ENCODE data around the gene GNB1L. TPM values are rescaled to one million over a fixed set of nuclear protein-coding genes. Genes with fewer than 3 reads are reported as not detected.

The GNB1L gene
- total RNA-seq, 4 donors from 2014 or later: 4.6 to 8.7 (median 6.8) TPM

- H3K4me3 ChIP-seq: peak overlapping the region in 1 of 4 donors; percentile 12
- no CpG with 5 or more reads among the region's 59 CpGs for WGBS
- peaks cover 6 to 46% (median 43%) of the 10 kb centered on the region in 4 donors for H3K4me1 ChIP-seq
- no peak overlapping the region for H3K27ac ChIP-seq (replicated peaks in 1 of 4)
- H3K36me3 ChIP-seq: no peaks in the 10 kb centered on the region
- TF ChIP-seq POLR2AphosphoS5 (IDR thresholded peaks at IDR 0.05) (no peak), EP300 (IDR thresholded peaks at IDR 0.05) (no peak), CTCF (IDR thresholded peaks at IDR 0.05) (no peak), POLR2A (IDR thresholded peaks at IDR 0.05; ENCODE audit: low read depth) (no peak)
- H3K9me3 ChIP-seq: no peaks in the 10 kb centered on the region
- peaks cover 6 to 100% (median 51%) of the 10 kb centered on the region in 4 donors for H3K27me3 ChIP-seq
- no peak for DNase-seq (ENCODE audit: extremely low spot score)
- intact Hi-C loops (cut with DNase I): no loop called here
These were observed 99.4 kb downstream of the GNB1L start for GRCh38 chr22:19755145-19755710.

DNA sequence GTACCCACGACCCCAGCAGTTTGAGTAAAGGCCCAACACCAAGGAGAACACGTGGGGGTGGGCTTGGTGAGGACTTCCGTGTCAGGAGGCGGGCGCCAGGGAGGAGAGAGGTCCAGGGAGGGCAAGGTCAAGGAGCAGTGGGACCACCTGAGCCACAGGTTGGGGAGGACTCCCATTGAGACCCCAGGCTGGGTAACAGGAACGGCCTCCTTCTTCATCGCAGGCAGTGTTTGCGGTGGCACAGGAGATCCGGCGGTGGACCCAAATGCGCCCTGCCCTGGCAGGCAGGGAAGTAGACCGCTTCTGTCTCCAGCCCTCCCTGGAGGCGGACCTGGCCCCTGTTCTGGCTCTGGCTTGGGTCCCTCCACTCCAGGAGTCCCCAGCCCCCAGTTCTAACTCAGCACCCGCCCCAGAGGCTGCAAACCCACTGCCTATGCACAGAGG, 100.0 kb downstream of the GNB1L start:
- 24% methylated on average over 3 of the region's 14 CpGs for WGBS
- Histone ChIP-seq H3K9me3 (no peaks in the 10 kb centered on the region), H3K27ac (replicated peaks in 1 of 4) (no peak overlapping the region), H3K4me3 (peak overlapping the region in 1 of 4 donors; percentile 12), H3K36me3 (no peaks in the 10 kb centered on the region), H3K4me1 (peaks cover 6 to 41% (median 38%) of the 10 kb centered on the region in 4 donors), H3K27me3 (peaks cover 6 to 100% (median 49%) of the 10 kb centered on the region in 4 donors)
- intact Hi-C loops (cut with DNase I): no loop called here
- no peak for DNase-seq (ENCODE audit: extremely low spot score)
- TF ChIP-seq CTCF (IDR thresholded peaks at IDR 0.05): no peak
- no peak for TF ChIP-seq POLR2A (IDR thresholded peaks at IDR 0.05; ENCODE audit: low read depth)
- no peak for TF ChIP-seq EP300 (IDR thresholded peaks at IDR 0.05)
- no peak for TF ChIP-seq POLR2AphosphoS5 (IDR thresholded peaks at IDR 0.05)

DNA sequence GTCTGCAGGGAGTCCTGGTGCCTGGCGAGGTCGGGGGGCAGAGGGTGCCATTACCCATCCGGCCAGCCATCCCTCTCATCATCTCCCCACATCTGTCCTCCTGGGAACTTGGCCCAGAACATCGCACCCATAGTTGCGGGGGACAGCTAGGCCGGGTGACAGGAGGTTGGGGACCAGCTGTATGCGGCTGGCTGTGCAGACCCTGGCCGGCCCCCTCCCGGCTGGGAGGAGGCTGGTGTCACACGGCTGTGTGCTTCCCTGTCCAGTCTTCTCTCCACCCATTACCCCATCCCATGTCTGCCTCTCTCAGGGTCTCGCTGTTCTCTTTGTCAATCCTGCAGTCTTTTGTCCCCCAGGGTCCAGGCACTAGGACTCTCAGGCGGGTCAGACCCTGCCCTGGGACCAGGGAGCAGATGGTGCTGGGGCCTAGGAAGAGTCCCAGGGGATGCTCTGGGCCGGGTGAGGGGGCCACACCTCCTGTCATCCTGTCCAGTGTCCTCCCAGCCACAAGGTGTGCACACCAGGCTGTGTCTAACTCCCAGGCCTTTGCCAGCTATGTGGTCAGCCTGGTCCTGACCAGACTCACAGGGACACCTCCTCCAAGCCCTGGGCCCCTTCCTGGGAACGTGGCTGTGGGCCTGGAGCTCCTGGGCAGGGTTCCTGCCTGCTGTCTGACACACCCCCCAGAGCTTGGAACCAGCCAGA, 100.5 kb downstream of the GNB1L start:
- Histone ChIP-seq H3K9me3 (no peaks in the 10 kb centered on the region), H3K4me3 (no peak overlapping the region), H3K27ac (replicated peaks in 1 of 4) (no peak overlapping the region), H3K4me1 (peaks cover 6 to 35% (median 33%) of the 10 kb centered on the region in 4 donors), H3K27me3 (peaks cover 6 to 100% (median 43%) of the 10 kb centered on the region in 4 donors), H3K36me3 (no peaks in the 10 kb centered on the region)
- no peak for TF ChIP-seq EP300 (IDR thresholded peaks at IDR 0.05)
- TF ChIP-seq CTCF (IDR thresholded peaks at IDR 0.05): no peak
- no peak for TF ChIP-seq POLR2AphosphoS5 (IDR thresholded peaks at IDR 0.05)
- no peak for TF ChIP-seq POLR2A (IDR thresholded peaks at IDR 0.05; ENCODE audit: low read depth)
- 64% methylated on average over 12 of the region's 14 CpGs for WGBS
- DNase-seq (ENCODE audit: extremely low spot score): no peak
- intact Hi-C loops (cut with DNase I): no loop called here

GRCh38 chr22:19753090-19753842, 101.4 kb downstream of the GNB1L start:
- Histone ChIP-seq H3K27ac (replicated peaks in 1 of 4) (no peak overlapping the region), H3K27me3 (peaks cover 6 to 91% (median 34%) of the 10 kb centered on the region in 4 donors), H3K36me3 (no peaks in the 10 kb centered on the region), H3K9me3 (no peaks in the 10 kb centered on the region), H3K4me1 (peaks cover 6 to 29% (median 28%) of the 10 kb centered on the region in 4 donors), H3K4me3 (no peak overlapping the region)
- TF ChIP-seq POLR2AphosphoS5 (IDR thresholded peaks at IDR 0.05) (no peak), CTCF (IDR thresholded peaks at IDR 0.05) (no peak), POLR2A (IDR thresholded peaks at IDR 0.05; ENCODE audit: low read depth) (no peak), EP300 (IDR thresholded peaks at IDR 0.05) (no peak)
- intact Hi-C loops (cut with DNase I): no loop called here
- DNase-seq (ENCODE audit: extremely low spot score): no peak
- 88% methylated on average over 8 of the region's 10 CpGs for WGBS

Data from esophagus muscularis mucosa (tissue), 4 donors.